RCC 7860 (cell line): Measurements from ENCODE around the gene KLK6.

ENCODE experiments used
- DNase-seq: peaks from one replicate; pipeline ENCODE4 v3.0.0-alpha.2; 2015; ENCODE audit warnings: low spot score
- FAIRE-seq: peaks from 2 replicates; lab custom pipeline; 2012; peaks lifted over from hg19 to GRCh38; lab: Jason Lieb, UNC

KLK6 gene

GRCh38 chr19:50959731-50960500 lies 9.5 kb downstream of the KLK6 start:
- DNase-seq (no peak), FAIRE-seq (no peak)

- DNase-seq (no peak), FAIRE-seq (no peak)
These were observed 11.8 kb downstream of the KLK6 start for GRCh38 chr19:50957587-50957986.

- FAIRE-seq (no peak), DNase-seq (no peak)
These were observed 16.5 kb downstream of the KLK6 start, which contains the start of gene KLK5 for GRCh38 chr19:50952910-50953309. Gene KLK5, minus strand, starts transcription at chr19:50953038. Its CDS starts 381 bp downstream, at chr19:50952657.

- FAIRE-seq (no peak), DNase-seq (no peak)
These were observed 19.5 kb downstream of the KLK6 start for GRCh38 chr19:50949861-50950260.

GRCh38 chr19:50947123-50947522 lies 22.3 kb downstream of the KLK6 start:
- FAIRE-seq = no peak
- DNase-seq = no peak

- DNase-seq = no peak
- FAIRE-seq = no peak
These were observed 24.6 kb downstream of the KLK6 start for GRCh38 chr19:50944795-50945194.

- FAIRE-seq = no peak
- no peak for DNase-seq
These were observed 26.1 kb downstream of the KLK6 start for GRCh38 chr19:50943074-50943828.

GRCh38 chr19:50939596-50939995 lies 29.8 kb downstream of the KLK6 start:
- FAIRE-seq (no peak), DNase-seq (no peak)

GRCh38 chr19:50933640-50934039 lies 35.8 kb downstream of the KLK6 start:
- DNase-seq = no peak
- FAIRE-seq = no peak

GRCh38 chr19:50932690-50933083 lies 36.7 kb downstream of the KLK6 start:
- FAIRE-seq = no peak
- DNase-seq = no peak

- DNase-seq = no peak
These were observed 37.2 kb downstream of the KLK6 start for GRCh38 chr19:50932018-50932689.

GRCh38 chr19:50931023-50931422 lies 38.4 kb downstream of the KLK6 start:
- FAIRE-seq = no peak
- DNase-seq = no peak

More at GRCh38 chr19:50932018-50932689, 37.2 kb downstream of the KLK6 start:
- no peak for FAIRE-seq

- FAIRE-seq = no peak
These were observed 40.6 kb downstream of the KLK6 start for GRCh38 chr19:50928831-50929230.

GRCh38 chr19:50926144-50926543 lies 43.2 kb downstream of the KLK6 start:
- FAIRE-seq = no peak
- DNase-seq = no peak

More at GRCh38 chr19:50928831-50929230, 40.6 kb downstream of the KLK6 start:
- no peak for DNase-seq

- FAIRE-seq = no peak
- no peak for DNase-seq
These were observed 43.7 kb downstream of the KLK6 start for GRCh38 chr19:50925734-50926133.

GRCh38 chr19:50924586-50924985 lies 44.8 kb downstream of the KLK6 start:
- no peak for FAIRE-seq
- no peak for DNase-seq

- no peak for FAIRE-seq
These were observed 47.0 kb downstream of the KLK6 start for GRCh38 chr19:50922317-50922853.

GRCh38 chr19:50921426-50922316 lies 47.7 kb downstream of the KLK6 start:
- no peak for FAIRE-seq
- DNase-seq = no peak

More at GRCh38 chr19:50922317-50922853, 47.0 kb downstream of the KLK6 start:
- DNase-seq = peak; percentile 52

- FAIRE-seq = no peak
- DNase-seq = no peak
These were observed 53.3 kb downstream of the KLK6 start for GRCh38 chr19:50916069-50916468.
